ENCODE measurements around the gene CEP131.

GRCh38 chr17:81229666-81229920 is 6.8 kb upstream of the CEP131 start:
- TF ChIP-seq CTCF (IDR thresholded peaks at IDR 0.05) (no peak), POLR2AphosphoS5 (IDR thresholded peaks at IDR 0.05) (no peak), POLR2A (IDR thresholded peaks at IDR 0.05) (no peak), EP300 (IDR thresholded peaks at IDR 0.05) (no peak)
